HG02981 (cell line): ENCODE data around the gene KRTAP5-7.
"Not testable (repeated sequence)": the region's sequence is repeated elsewhere in the genome, so short reads cannot be mapped to it uniquely, and the experiment has no call there.

Source experiments
- ATAC-seq: cut with Tn5 transposase; IDR thresholded peaks from one replicate; pipeline ENCODE4 v1.9.1; 2021; ENCODE audit warnings: mild to moderate bottlenecking, moderate library complexity; ENCODE audit not compliant: unreplicated experiment

The KRTAP5-7 gene, protein sequence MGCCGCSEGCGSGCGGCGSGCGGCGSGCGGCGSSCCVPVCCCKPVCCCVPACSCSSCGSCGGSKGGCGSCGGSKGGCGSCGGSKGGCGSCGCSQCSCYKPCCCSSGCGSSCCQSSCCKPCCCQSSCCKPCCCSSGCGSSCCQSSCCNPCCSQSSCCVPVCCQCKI

DNA sequence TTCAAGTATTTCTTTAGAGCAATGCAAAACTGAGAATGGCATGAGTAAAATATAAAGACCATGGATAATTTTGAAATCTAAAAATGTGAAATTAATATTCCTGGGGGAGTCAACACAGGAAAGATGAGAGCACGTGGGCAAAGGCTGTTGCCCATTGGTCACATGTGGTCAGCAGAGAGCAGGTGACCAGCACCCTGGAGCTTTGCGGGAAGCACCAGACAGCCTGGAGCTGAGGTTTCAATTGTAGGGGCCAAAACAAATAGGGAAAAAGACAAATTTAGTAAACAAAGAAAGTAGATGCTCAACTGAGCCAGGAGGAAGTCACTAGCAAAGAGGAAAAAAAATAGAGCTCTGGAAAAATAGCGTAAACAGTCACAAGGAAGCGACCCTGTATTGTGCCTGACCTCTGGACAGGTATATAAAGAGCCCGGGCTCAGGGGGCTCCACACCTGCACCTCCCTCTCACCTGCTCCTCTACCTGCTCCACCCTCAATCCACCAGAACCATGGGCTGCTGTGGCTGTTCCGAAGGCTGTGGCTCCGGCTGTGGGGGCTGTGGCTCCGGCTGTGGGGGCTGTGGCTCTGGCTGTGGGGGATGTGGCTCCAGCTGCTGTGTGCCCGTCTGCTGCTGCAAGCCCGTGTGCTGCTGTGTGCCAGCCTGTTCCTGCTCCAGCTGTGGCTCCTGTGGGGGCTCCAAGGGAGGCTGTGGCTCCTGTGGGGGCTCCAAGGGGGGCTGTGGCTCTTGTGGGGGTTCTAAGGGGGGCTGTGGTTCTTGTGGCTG lies at the start of gene KRTAP5-7:
Gene KRTAP5-7 (plus strand): TSS at position 472 of the 780 bp plus-strand sequence. CDS start 34 bp downstream, at position 506.
- not testable (repeated sequence) for ATAC-seq

DNA sequence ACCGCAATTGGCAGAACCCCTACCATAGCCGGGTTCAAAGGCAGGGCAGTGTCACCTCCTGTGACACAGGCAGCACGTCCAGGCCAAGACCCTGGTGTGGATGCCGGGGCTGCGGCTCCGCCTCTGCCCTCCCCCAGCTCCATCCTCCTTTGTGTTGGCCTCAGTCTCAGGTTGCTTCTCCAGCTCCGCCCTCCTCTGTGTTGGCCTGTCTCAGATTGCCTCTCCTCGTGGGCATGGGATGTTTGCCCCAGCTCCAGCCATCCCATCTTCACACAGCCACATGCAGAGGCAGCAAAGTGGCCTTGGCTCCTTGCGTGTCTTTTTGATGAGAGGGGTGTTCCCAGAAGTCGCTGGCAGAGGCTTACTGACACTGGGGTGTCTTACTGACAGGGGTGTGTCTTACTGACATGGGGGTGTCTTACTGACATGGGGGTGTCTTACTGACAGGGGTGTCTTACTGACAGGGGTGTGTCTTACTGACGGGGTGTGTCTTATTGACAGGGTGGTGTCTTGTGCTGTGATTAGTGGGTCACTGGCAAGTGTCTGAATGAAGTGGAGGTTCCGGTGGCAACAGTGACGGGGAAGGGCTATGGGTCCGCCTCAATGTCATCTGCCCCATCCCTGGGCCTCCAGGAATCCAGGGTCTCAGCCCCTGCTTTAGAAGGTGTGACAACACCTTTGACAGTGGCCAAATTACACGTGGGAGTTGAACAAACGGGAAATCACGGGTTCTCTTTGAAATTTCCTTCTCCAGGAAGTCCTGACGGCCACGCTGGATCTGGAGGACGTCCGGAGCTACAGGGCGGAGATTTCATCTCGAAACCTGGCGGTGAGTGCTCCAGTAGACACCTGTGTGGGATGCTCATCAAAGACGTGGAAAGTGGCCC lies 49.2 kb upstream of the KRTAP5-7 start:
- ATAC-seq = no peak

DNA sequence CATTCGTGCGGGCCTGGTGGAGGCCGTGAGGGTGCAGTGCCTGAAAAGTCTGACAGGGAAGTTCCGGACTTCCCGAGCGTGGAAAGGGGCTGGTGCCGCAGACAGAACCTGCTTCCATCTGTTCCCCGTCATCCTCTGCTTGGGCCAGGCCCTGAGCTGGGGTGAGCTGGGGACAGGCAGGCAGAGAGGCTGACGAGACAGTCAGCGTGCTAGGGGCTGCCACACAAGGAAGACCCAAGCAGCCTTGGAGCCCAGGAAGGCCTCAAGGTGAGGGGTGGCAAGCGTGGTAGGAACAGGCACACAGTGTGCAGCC lies 48.6 kb upstream of the KRTAP5-7 start:
- no peak for ATAC-seq

DNA sequence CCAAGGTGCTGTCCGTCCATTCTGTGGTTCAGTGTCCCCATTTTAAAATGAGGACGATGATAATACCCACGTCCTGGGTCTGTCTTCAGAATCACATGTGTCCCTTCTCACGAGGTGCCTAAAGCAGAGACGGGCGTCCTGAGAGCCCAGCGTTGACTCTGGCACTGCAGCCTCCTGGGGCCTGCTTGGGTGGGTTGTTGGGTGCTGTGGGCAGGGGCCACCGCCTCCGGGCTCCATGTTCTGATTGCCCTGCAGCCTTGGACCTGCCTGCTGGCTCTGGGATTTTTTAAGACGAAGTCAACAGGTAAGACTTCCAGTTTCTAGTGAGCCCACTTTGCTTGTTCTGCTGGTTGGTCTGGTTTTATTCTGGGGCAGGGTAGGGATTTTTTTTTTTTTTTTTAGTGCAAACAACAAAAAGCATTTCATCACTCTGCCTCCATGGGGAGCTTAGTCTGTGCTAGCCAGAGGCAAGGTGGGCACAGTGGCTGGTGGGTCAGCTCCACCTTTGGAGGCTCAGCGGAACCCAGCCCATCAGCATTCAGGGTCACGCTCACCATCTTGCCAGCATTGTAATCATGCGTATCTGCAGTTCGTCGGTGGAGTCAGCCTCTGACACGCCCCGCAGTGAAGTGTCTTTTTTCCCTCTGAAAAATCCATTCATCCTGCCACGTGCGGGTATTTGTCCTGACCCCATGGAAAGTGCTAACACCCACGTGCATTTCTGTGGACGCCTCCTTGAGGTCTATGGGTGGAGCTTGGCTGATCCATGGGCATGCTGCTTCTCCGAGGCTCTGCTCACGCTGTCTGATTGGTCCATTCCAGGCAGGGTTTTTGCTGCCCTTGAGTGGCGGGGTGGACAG lies 45.7 kb upstream of the KRTAP5-7 start:
- no peak for ATAC-seq

DNA sequence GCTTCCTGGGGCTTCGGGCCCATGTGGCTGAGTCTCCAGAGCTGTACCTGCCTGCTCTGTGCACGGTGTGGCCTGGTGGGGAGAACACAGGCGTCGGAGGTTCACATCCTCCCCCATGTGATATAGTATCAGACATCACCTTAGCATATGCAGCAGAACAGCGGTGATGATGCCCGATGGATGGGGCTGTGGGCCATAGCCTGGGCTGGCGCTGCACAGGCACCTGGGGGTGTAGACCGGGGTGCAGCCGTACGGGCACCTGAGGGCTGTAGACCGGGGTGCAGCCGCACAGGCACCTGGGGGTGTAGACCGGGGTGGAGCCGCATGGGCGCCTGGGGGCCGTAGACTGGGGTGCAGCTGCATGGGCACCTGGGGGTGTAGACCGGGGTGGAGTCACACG lies 44.9 kb upstream of the KRTAP5-7 start:
- no peak for ATAC-seq

DNA sequence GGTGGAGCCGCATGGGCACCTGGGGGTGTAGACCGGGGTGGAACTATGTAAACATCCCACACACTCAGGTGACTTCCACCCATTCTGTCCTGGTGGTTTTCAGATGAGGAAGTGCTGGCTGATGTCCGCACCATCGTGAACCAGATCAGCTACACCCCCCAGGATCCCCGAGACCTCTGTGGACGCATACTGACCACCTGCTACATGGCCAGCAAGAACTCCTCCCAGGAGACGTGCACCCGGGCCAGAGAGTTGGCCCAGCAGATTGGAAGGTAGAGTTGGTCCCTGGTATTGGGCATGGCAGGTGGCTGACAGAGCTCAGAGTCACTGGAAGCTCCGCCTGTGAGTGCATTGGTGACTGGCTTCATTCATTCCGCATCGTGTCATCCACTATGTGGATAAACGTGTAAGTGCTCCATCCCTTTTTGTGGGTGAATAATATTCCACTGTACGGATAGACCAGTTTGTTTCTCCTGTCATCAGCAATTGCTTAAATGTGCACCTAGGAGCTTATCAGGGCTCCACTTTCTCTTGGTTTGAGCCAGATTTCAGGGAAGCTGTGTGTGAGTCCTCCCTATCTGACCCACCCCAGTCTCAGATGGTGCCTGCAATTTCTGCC lies 44.2 kb upstream of the KRTAP5-7 start:
- no peak for ATAC-seq

DNA sequence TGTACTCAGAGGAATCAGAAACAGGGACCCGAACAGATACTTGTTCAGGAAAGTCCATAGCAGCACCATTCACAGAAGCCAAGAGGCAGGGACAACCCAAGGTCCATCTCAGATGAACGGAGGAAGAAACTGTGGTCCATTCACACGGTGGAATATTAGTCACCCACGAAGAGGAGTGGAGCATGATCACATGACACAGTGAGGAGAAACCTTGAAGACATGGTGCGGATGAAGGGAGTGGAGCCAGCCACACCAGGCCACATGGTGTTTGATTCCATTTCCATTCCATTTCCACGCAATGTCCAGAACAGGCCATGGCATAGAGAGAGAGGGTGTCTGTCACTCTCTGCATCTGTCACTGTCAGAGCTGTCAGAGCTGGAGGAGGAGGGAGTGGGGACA lies 43.4 kb upstream of the KRTAP5-7 start:
- ATAC-seq = no peak

DNA sequence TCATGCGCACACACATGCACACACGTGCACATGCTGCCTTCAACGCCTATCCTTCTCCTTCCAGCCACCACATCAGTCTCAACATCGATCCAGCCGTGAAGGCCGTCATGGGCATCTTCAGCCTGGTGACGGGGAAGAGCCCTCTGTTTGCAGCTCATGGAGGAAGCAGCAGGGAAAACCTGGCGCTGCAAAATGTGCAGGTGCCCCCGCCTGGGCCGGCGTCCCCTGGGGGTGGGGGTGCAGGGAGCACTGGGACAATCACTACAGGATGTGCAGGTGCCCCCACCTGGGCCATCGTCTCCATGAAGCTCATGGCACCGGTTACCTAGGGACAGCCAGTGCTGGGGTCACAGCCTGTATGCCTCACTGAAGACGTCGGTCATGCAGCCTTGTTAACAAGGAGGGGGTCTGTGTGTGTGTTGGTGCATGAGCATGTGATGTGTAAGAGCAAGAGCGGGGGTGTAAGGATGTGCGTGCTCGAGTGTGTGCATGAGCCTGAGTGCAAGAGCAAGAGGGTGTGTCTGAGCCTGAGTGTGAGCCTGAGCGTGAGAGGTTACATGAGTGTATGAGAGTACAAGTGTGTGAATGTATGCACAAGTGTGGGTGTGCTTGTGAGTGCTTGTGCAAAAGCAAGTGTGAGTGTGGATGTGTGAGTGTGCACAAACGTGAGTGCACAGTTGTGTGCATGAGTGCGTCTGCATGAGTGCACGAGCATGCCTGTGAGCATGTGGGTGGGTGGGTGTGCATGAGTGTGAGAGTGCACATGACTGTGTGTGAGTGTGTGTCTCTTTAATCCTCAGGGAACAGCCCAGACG lies 42.6 kb upstream of the KRTAP5-7 start:
- no peak for ATAC-seq

DNA sequence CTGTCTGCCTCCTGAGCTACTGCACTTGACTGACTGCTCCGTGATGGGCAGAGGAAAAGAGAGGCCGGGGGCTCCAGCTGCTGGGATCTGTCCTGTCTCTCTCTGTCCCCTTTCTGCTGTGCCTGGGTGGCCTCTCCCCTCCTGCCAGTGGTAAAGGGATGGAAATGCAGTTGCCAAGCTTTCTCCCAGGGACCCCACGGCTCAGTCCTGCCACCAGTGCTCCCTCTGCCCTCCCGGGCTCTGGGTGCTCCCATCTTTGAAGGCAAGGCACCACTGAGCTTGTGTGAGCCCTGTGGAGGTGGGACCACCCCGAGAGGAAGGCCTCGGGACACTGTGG lies 42.0 kb upstream of the KRTAP5-7 start:
- no peak for ATAC-seq

DNA sequence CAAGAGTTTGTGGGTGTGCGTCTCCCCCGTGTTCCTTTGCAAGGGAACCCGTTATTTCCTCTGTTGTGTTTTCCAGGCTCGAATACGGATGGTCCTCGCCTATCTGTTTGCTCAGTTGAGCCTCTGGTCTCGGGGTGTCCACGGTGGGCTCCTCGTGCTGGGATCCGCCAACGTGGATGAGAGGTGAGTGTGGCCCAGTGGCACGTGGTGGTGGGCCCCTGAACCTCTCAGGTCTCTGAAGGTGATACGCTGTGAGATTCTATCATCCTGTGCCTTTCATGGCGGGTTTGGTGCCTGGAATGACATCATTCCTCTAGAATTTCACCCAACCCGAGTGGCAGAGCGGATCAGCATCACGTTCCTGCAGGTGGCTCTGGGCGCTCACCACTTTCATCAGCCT lies 41.6 kb upstream of the KRTAP5-7 start:
- no peak for ATAC-seq

DNA sequence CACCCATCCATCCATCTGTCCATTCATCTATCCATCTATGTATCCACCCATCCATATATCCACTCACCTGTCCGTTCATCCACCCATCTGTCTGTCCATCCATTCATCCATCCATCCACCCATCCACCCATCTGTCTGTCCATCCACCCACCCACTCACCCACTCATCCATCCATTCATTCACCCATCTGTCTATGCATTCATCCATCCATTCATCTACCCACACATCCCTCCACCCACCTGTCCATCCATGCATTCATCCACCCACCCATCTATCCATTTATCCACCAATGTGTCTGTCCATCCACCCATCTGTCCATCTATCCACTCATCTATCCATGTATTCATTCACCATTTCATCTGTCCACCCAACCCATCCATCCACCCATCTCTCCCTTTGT lies 40.7 kb upstream of the KRTAP5-7 start:
- ATAC-seq = no peak

DNA sequence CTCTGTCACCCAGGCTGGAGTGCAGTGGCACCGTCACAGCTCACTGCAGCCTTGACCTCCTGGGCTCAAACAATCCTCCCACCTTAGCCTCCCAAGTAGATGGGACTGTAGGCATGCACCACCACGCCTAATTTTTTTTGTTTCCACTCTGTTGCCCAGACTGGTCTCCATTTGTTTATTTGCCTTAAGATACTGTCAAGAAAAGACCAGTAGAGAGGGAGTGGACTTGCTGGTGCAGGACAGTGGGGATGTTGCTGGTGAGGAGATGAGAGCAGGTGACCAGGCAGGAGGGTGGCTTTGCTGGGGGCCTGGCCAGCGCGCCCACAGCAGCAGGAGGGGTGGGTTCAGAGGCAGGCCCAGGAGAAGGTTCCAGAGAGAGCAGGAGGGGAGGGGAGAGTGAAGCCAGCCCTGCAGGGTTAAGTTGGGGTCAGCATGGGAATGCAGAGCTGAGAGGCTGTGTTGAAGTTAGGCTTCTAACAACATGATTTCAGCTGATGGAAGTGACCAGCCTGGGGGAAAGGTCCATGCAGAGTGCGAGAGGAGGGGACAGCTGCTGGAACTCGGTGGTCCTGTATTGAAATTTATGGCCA lies 38.3 kb upstream of the KRTAP5-7 start:
- no peak for ATAC-seq

DNA sequence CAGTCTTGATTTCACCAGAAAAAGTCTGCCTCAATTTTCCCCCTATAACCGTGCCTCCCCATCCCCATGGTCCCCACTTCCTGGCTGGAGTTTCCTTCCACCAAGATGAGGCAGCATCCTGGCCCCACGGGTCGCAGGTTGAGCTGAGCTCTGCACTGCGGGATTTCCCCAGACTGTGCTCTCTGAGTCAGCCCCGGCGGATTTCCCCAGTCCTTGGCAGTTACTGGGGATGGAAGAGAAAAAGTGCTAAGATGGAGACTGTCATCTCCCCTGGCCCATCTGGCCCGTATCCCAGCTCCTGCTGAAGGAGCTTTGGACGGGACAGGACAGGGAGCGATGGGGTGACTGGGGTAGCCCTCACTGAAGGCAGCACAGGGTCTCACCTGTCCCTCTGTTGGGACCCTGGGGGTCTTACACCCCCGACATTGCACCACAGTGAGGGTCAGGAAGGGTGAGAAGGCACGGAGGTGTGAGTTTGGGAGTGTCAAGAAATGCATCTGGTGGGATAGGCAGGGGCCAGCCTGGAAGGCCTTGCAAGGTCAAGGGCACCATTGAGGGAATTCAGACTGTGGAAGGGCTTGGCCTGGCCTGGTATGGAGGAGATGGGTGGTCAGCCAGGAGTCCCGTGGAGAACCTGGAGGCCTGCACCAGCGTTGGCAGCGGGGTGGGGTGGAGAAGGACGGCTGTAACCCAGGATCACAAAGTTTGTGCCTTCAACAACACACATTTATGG lies 37.6 kb upstream of the KRTAP5-7 start:
- no peak for ATAC-seq

DNA sequence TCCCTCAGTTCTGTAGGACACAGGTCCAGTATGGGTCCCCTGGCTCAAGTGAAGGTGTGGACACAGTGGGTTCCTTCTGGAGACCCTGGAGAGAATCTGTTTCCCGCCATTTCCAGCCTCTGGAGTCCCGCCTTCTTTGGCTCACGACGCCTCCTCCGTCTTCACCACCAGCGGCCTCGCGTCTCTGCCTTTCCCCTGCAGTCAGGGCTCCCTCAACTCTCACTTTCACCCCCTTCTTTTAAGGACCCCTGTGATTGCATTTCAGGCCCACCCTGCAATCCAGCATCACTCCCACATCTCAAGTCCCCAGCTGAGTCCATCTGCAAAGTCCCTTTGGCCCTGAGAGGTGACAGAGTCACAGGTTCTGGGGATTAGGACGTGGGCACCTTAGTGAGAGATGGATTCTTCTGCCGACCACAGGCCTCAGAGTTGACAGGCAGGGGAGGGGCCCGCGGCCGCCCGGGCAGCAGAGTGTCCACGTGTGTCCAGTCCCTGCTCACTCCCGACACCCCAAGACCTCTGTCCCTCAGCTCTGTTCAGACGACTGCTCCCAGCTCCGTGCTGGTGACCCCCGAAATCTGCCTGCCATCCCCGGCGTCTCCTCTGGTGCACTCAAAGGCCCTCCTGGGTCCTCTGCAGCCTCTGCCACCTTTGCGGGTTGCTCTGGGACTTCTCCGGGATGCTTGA lies 36.9 kb upstream of the KRTAP5-7 start:
- ATAC-seq = no peak

DNA sequence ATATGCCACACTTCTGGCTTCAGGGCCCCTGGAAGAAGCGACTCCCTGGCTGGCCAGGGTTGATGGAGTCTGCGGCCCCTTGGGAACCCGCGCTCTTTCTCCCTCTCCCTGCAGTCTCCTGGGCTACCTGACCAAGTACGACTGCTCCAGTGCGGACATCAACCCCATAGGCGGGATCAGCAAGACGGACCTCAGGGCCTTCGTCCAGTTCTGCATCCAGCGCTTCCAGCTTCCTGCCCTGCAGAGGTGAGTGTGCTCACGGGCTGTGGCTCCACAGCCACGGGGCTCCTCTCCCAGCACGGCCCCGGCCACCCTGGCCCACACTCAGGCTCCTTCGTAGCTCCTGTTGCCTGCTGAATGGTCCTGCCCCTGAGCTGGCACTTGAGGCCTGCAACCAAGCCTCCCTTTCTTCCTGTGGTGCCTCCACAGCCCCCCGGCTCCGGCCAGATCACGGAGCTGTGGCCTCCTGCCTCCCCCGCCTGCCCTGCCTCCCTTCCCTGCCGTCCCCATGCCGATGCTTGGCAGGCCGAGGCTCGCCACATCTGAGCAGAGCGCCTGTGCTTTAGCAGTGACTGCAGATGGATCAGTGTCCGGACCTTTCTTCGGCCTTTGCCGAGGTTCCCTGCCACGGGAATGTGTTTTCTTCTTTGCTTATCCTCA lies 36.2 kb upstream of the KRTAP5-7 start:
- ATAC-seq = no peak

DNA sequence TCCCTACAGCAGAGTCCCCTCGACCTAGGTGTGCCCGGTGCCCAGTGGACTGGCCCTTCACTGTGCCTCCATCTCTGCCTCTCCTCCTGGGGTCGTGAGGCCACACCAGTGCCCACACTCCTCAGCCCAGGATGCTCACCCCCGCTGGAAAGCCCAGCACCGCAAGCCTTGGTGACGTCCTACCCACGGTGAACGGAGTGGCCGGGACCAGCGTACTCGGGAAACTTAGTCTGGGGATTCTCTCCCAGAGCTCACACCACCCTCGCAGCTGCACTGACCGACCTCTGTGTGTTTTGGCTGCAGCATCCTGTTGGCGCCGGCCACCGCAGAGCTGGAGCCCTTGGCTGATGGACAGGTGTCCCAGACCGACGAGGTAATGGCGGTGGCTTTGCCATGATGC lies 35.5 kb upstream of the KRTAP5-7 start:
- no peak for ATAC-seq

DNA sequence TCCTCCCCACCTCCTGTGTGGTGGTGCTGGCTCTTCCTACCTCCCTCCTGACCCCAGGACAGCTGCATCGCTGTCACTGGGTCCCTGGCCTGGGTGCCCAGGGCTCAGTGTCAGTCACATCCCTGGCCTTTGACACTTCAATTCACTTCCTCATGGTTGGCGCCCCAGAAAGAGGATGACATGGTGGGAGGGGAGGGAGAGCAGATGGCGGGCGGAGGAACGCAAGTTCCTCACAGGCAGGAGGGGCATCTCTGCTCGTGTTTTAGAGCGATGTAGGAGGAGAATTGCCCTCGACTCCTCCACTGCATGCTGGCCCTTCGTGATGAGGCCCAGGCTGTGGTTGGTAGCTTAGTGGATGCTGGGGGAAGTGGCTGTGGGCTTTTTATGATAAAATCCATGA lies 35.1 kb upstream of the KRTAP5-7 start:
- no peak for ATAC-seq
